GM18505 (cell line): ENCODE results near the gene TBC1D9.
A peak's percentile ranks its signal among the peaks of the same experiment; 100 is the strongest.

ENCODE experiments used
- ATAC-seq: cut with Tn5 transposase; IDR thresholded peaks from one replicate; pipeline ENCODE4 v1.9.1; 2021; ENCODE audit not compliant: unreplicated experiment
- POLR2A ChIP-seq: IDR thresholded peaks from 4 replicates; pipeline ENCODE4 v1.6.1; 2011; ENCODE audit warnings: borderline replicate concordance; ENCODE audit not compliant: insufficient read depth, insufficient read length; ENCODE audit errors: extremely low read depth

Gene TBC1D9

GRCh38 chr4:140704964-140705363 is 51.2 kb downstream of the TBC1D9 start:
- no peak for TF ChIP-seq POLR2A
- peak; percentile 45 for ATAC-seq

GRCh38 chr4:140704392-140704960 is 51.7 kb downstream of the TBC1D9 start:
- no peak for ATAC-seq
- TF ChIP-seq POLR2A = no peak

- ATAC-seq = no peak
- TF ChIP-seq POLR2A = no peak
These were observed 52.7 kb downstream of the TBC1D9 start for GRCh38 chr4:140703463-140703862.

GRCh38 chr4:140702096-140702757 is 54.0 kb downstream of the TBC1D9 start:
- ATAC-seq = no peak
- TF ChIP-seq POLR2A = no peak

GRCh38 chr4:140701071-140701470 is 55.1 kb downstream of the TBC1D9 start:
- no peak for TF ChIP-seq POLR2A
- no peak for ATAC-seq

GRCh38 chr4:140697709-140698560 is 58.2 kb downstream of the TBC1D9 start:
- no peak for TF ChIP-seq POLR2A
- no peak for ATAC-seq

GRCh38 chr4:140695483-140695882 is 60.7 kb downstream of the TBC1D9 start:
- no peak for TF ChIP-seq POLR2A
- no peak for ATAC-seq

GRCh38 chr4:140693562-140693961 is 62.6 kb downstream of the TBC1D9 start:
- TF ChIP-seq POLR2A = no peak
- ATAC-seq = no peak

GRCh38 chr4:140691369-140691768 is 64.8 kb downstream of the TBC1D9 start:
- ATAC-seq = no peak
- TF ChIP-seq POLR2A = no peak

- no peak for TF ChIP-seq POLR2A
- ATAC-seq = no peak
These were observed 66.1 kb downstream of the TBC1D9 start for GRCh38 chr4:140690093-140690492.

- no peak for ATAC-seq
- no peak for TF ChIP-seq POLR2A
These were observed 66.6 kb downstream of the TBC1D9 start for GRCh38 chr4:140689623-140690022.

- ATAC-seq = no peak
- no peak for TF ChIP-seq POLR2A
These were observed 67.2 kb downstream of the TBC1D9 start for GRCh38 chr4:140688711-140689598.

GRCh38 chr4:140686796-140687195 is 69.4 kb downstream of the TBC1D9 start:
- ATAC-seq = no peak

GRCh38 chr4:140684314-140684713 is 71.9 kb downstream of the TBC1D9 start:
- TF ChIP-seq POLR2A = no peak
- no peak for ATAC-seq

More at GRCh38 chr4:140686796-140687195, 69.4 kb downstream of the TBC1D9 start:
- TF ChIP-seq POLR2A = no peak

- no peak for TF ChIP-seq POLR2A
- no peak for ATAC-seq
These were observed 75.0 kb downstream of the TBC1D9 start for GRCh38 chr4:140681201-140681600.
